ENCODE measurements around the gene GPC6. TPM values are rescaled to one million over a fixed set of nuclear protein-coding genes. Genes with fewer than 3 reads are reported as not detected.

The GPC6 gene
- total RNA-seq, 1 experiment from 2014 or later = 0.22 TPM

- POLR2A ChIA-PET = no interaction called here
- no peak overlapping the region for H2AFZ ChIP-seq (ENCODE audit: low read depth, low read length, poor library complexity, severe bottlenecking)
- H3K4me1 ChIP-seq (ENCODE audit: control insufficient read depth in 1 of 2, insufficient read depth in 2 of 2, low read length in 2 of 2) = no peaks in the 10 kb centered on the region
- no peak overlapping the region for H3K27ac ChIP-seq (ENCODE audit: low read depth, low read length)
- DNase-seq (ENCODE audit: low read depth, low spot score) (no peak), ATAC-seq (no peak)
- no peak overlapping the region for H3K4me3 ChIP-seq (replicated peaks in 1 of 2; ENCODE audit: low read depth in 1 of 2, low read length in 2 of 2)
- no peaks in the 10 kb centered on the region for H3K9me2 ChIP-seq (ENCODE audit: insufficient read depth)
- H3K79me2 ChIP-seq (ENCODE audit: insufficient read depth, low read length) = no peaks in the 10 kb centered on the region
- H3K36me3 ChIP-seq (ENCODE audit: control insufficient read depth in 1 of 2, insufficient read depth in 2 of 2, low read length in 2 of 2) = no peaks in the 10 kb centered on the region
- intact Hi-C loops (cut with micrococcal nuclease) = no loop called here
- peaks cover 23 to 31% of the 10 kb centered on the region in 2 experiments; a peak in 2 of 4 replicates for H3K9me3 ChIP-seq (ENCODE audit: control insufficient read depth in 1 of 2, insufficient read depth in 1 of 2, low read depth in 1 of 2, low read length in 2 of 2)
- no peaks in the 10 kb centered on the region for H3K27me3 ChIP-seq (ENCODE audit: insufficient read depth, low read length)
- H3K4me2 ChIP-seq (ENCODE audit: low read length) = no peak overlapping the region
- RAD21 ChIA-PET (ENCODE audit: low non-redundant PET in 1 of 2, low total read pairs in 2 of 2, uncharacterized antibody in 2 of 2, unreplicated experiment in 2 of 2) = no interaction called here
- CTCF ChIA-PET = no interaction called here
- TF ChIP-seq RAD21 (IDR thresholded peaks at IDR 0.05; ENCODE audit: low read depth) (no peak), POLR2A (IDR thresholded peaks at IDR 0.05; ENCODE audit: borderline replicate concordance, extremely low read depth, insufficient read depth, insufficient read length) (no peak)
- TF ChIP-seq, protein P1, sequence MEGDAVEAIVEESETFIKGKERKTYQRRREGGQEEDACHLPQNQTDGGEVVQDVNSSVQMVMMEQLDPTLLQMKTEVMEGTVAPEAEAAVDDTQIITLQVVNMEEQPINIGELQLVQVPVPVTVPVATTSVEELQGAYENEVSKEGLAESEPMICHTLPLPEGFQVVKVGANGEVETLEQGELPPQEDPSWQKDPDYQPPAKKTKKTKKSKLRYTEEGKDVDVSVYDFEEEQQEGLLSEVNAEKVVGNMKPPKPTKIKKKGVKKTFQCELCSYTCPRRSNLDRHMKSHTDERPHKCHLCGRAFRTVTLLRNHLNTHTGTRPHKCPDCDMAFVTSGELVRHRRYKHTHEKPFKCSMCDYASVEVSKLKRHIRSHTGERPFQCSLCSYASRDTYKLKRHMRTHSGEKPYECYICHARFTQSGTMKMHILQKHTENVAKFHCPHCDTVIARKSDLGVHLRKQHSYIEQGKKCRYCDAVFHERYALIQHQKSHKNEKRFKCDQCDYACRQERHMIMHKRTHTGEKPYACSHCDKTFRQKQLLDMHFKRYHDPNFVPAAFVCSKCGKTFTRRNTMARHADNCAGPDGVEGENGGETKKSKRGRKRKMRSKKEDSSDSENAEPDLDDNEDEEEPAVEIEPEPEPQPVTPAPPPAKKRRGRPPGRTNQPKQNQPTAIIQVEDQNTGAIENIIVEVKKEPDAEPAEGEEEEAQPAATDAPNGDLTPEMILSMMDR (IDR thresholded peaks at IDR 0.05 in 2 of 3, conservative IDR thresholded peaks at IDR 0.05 in 1 of 3; ENCODE audit: borderline replicate concordance in 1 of 3, insufficient read depth in 1 of 3, low read depth in 2 of 3, low read length in 2 of 3) = no peak
- no peak overlapping the region for H3K9ac ChIP-seq (ENCODE audit: low read length)
- BruUV-seq (replicated peaks) = no TSS peak
- no peaks in the 10 kb centered on the region for H4K20me1 ChIP-seq (ENCODE audit: insufficient read depth)
Observed at GRCh38 chr13:93751117-93751516, 524.5 kb downstream of the GPC6 start.

DNA sequence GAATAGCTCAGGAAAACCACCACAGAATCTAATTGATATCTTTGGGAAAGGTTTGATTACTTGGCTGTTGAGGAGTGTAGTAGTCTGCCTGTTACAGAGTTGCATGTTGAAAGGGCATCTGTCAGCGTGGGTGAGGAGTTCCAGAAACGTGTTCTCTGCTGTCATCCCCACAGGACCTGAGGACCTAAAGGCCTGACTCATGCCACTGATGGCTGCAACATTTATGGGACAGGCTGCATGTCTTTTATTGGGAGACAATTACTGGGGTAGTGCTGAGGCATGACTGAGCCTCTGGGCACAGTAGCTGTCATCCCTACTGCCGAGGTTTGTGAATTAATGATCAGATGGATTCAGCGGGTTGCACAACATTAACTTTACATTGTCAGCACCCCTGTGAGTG is 525.9 kb downstream of the GPC6 start:
- ATAC-seq (no peak), DNase-seq (ENCODE audit: low read depth, low spot score) (no peak)
- Histone ChIP-seq H3K9me3 (ENCODE audit: control insufficient read depth in 1 of 2, insufficient read depth in 1 of 2, low read depth in 1 of 2, low read length in 2 of 2) (peaks cover 18 to 35% of the 10 kb centered on the region in 2 experiments; a peak in 2 of 4 replicates), H3K4me1 (ENCODE audit: control insufficient read depth in 1 of 2, insufficient read depth in 2 of 2, low read length in 2 of 2) (no peaks in the 10 kb centered on the region), H3K27ac (ENCODE audit: low read depth, low read length) (no peak overlapping the region), H3K4me2 (ENCODE audit: low read length) (no peak overlapping the region), H2AFZ (ENCODE audit: low read depth, low read length, poor library complexity, severe bottlenecking) (no peak overlapping the region), H3K79me2 (ENCODE audit: insufficient read depth, low read length) (no peaks in the 10 kb centered on the region), H3K9me2 (ENCODE audit: insufficient read depth) (no peaks in the 10 kb centered on the region), H4K20me1 (ENCODE audit: insufficient read depth) (no peaks in the 10 kb centered on the region), H3K4me3 (replicated peaks in 1 of 2; ENCODE audit: low read depth in 1 of 2, low read length in 2 of 2) (no peak overlapping the region), H3K27me3 (ENCODE audit: insufficient read depth, low read length) (no peaks in the 10 kb centered on the region), H3K36me3 (ENCODE audit: control insufficient read depth in 1 of 2, insufficient read depth in 2 of 2, low read length in 2 of 2) (no peaks in the 10 kb centered on the region), H3K9ac (ENCODE audit: low read length) (no peak overlapping the region)
- ChIA-PET CTCF (no interaction called here), POLR2A (no interaction called here), RAD21 (ENCODE audit: low non-redundant PET in 1 of 2, low total read pairs in 2 of 2, uncharacterized antibody in 2 of 2, unreplicated experiment in 2 of 2) (no interaction called here)
- no peak for TF ChIP-seq JUND (IDR thresholded peaks at IDR 0.05)
- no peak for TF ChIP-seq EZH2phosphoT487 (IDR thresholded peaks at IDR 0.05; ENCODE audit: borderline replicate concordance)
- no peak for TF ChIP-seq SP1 (IDR thresholded peaks at IDR 0.05; ENCODE audit: low read depth)
- no peak for TF ChIP-seq MAX (IDR thresholded peaks at IDR 0.05)
- no peak for TF ChIP-seq EZH2 (IDR thresholded peaks at IDR 0.05)
- TF ChIP-seq ZFX (IDR thresholded peaks at IDR 0.05) = no peak
- TF ChIP-seq POLR2AphosphoS5 (IDR thresholded peaks at IDR 0.05; ENCODE audit: low read depth, low read length) = no peak
- no peak for TF ChIP-seq ATF3 (IDR thresholded peaks at IDR 0.05)
- TF ChIP-seq TCF7L2 (IDR thresholded peaks at IDR 0.05; ENCODE audit: borderline replicate concordance, extremely low read depth, insufficient read depth, insufficient read length) = no peak
- TF ChIP-seq POLR2A (IDR thresholded peaks at IDR 0.05; ENCODE audit: borderline replicate concordance, extremely low read depth, insufficient read depth, insufficient read length) = no peak
- no peak for TF ChIP-seq EGR1 (IDR thresholded peaks at IDR 0.05; ENCODE audit: low read depth)
- TF ChIP-seq ELF1 (IDR thresholded peaks at IDR 0.05; ENCODE audit: borderline replicate concordance, low read depth) = no peak
- no peak for TF ChIP-seq CEBPB (IDR thresholded peaks at IDR 0.05; ENCODE audit: low read depth)
- intact Hi-C loops (cut with micrococcal nuclease) = no loop called here
- no TSS peak for BruUV-seq (replicated peaks)
